Thoracic aorta (tissue), 2 donors: ENCODE results near the gene TRPM4. TPM values are rescaled to one million over a fixed set of nuclear protein-coding genes. Genes with fewer than 3 reads are reported as not detected.

Experiments used
- ATAC-seq: fragments of 150-250 bp; one replicate; pipeline ENCODE4 v1.8.0; 2017; ENCODE audit warnings: low read depth; ENCODE audit not compliant: insufficient number of reproducible peaks, low FRiP score
- DNase-seq: peaks from one replicate; pipeline ENCODE4 v3.0.0-alpha.2; 2020; ENCODE audit warnings: low spot score
- H3K27ac ChIP-seq, 2 donors: fragments of 200-600 bp; sonication (generic); 1 replicate in 1 of 2; 2 replicates in 1 of 2; pipeline ENCODE4 v1.5.1; 2016; ENCODE audit warnings: mild to moderate bottlenecking in 2 of 2, moderate library complexity in 2 of 2
- H3K27me3 ChIP-seq: fragments of 200-600 bp; sonication (generic); replicated peaks from 2 replicates; pipeline ENCODE4 v1.6.0; 2016; ENCODE audit warnings: mild to moderate bottlenecking; ENCODE audit not compliant: insufficient read depth
- H3K36me3 ChIP-seq: fragments of 200-600 bp; sonication (generic); one replicate; pipeline ENCODE4 v1.5.1; 2016
- H3K4me1 ChIP-seq, 2 donors: fragments of 200-600 bp; sonication (generic); 1 replicate in 1 of 2; 2 replicates in 1 of 2; pipeline versions ENCODE4 v1.5.1 to v1.6.0; 2016; ENCODE audit warnings: low read depth in 2 of 2, mild to moderate bottlenecking in 1 of 2; ENCODE audit not compliant: control insufficient read depth in 1 of 2
- H3K4me3 ChIP-seq: fragments of 200-600 bp; sonication (generic); 2 replicates; pipeline ENCODE4 v1.5.1; 2016; ENCODE audit warnings: mild to moderate bottlenecking
- H3K9me3 ChIP-seq: fragments of 200-600 bp; sonication (generic); 2 replicates; pipeline ENCODE4 v1.5.1; 2016
- CTCF ChIP-seq: fragments of 200-600 bp; sonication (generic); IDR thresholded peaks from one replicate; pipeline ENCODE4 v1.5.1; 2019; ENCODE audit warnings: antibody characterized with exemption
- total RNA-seq, 2 donors: library from RNA; depleted of rRNA; stranded (reverse); fragments of >200 nt; gene quantifications; one replicate each; pipeline versions ENCODE4 v1.1.0 to v1.2.3, GENCODE V29; 2016

TRPM4 gene
- total RNA-seq, 2 donors from 2014 or later: 48.3 to 65.9 TPM

- H3K36me3 ChIP-seq: no peaks in the 10 kb centered on the region
- H3K27ac ChIP-seq: no peak overlapping the region
- DNase-seq (no peak), ATAC-seq (no peak)
- no peak overlapping the region for H3K4me3 ChIP-seq
- no peak for TF ChIP-seq CTCF
- no peaks in the 10 kb centered on the region for H3K9me3 ChIP-seq
- H3K27me3 ChIP-seq: no peaks in the 10 kb centered on the region
- no peaks in the 10 kb centered on the region for H3K4me1 ChIP-seq
These were observed 67.3 kb downstream of the TRPM4 start for GRCh38 chr19:49224879-49225278.

GRCh38 chr19:49229416-49229815, 71.8 kb downstream of the TRPM4 start:
- Histone ChIP-seq H3K9me3 (no peaks in the 10 kb centered on the region), H3K27ac (no peak overlapping the region), H3K27me3 (no peaks in the 10 kb centered on the region), H3K36me3 (no peaks in the 10 kb centered on the region), H3K4me3 (no peak overlapping the region), H3K4me1 (no peaks in the 10 kb centered on the region)
- DNase-seq (no peak), ATAC-seq (no peak)
- no peak for TF ChIP-seq CTCF

- H3K36me3 ChIP-seq: no peaks in the 10 kb centered on the region
- no peaks in the 10 kb centered on the region for H3K27me3 ChIP-seq
- TF ChIP-seq CTCF: no peak
- no peak overlapping the region for H3K27ac ChIP-seq
- ATAC-seq: no peak
- H3K4me3 ChIP-seq: no peak overlapping the region
- no peak for DNase-seq
- no peaks in the 10 kb centered on the region for H3K9me3 ChIP-seq
- H3K4me1 ChIP-seq: no peaks in the 10 kb centered on the region
These were observed 73.8 kb downstream of the TRPM4 start for GRCh38 chr19:49231389-49231788.

- ATAC-seq: no peak
- Histone ChIP-seq H3K27ac (no peak overlapping the region), H3K4me1 (no peaks in the 10 kb centered on the region), H3K36me3 (no peaks in the 10 kb centered on the region), H3K27me3 (no peaks in the 10 kb centered on the region), H3K4me3 (no peak overlapping the region), H3K9me3 (no peaks in the 10 kb centered on the region)
- no peak for TF ChIP-seq CTCF
- DNase-seq: no peak
These were observed 74.2 kb downstream of the TRPM4 start for GRCh38 chr19:49231804-49232203.

GRCh38 chr19:49233163-49233562, 75.6 kb downstream of the TRPM4 start:
- Histone ChIP-seq H3K27me3 (no peaks in the 10 kb centered on the region), H3K9me3 (no peaks in the 10 kb centered on the region), H3K36me3 (no peaks in the 10 kb centered on the region), H3K4me1 (no peaks in the 10 kb centered on the region), H3K4me3 (no peak overlapping the region), H3K27ac (no peak overlapping the region)
- ATAC-seq (no peak), DNase-seq (no peak)
- TF ChIP-seq CTCF: no peak
